Measurements from ENCODE around the gene MCHR1.

DNA sequence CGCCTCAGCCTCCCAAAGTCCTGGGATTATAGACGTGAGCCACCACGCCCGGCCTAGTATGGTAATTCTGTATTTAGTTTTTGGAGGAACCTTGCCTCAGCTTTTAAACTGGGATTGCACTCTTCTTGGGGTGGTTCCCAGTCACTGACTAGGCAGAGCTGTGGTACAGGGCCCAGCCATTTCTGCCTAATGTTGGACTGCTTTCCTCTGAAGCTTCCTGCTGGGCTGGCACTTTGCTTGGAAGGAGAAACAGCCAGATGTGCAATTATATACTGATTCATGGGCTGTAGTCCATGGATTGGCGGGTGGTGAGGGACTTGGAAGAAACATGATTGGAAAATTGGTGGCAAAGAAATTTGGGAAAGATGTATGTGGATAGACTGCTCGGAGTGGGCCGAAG is 17.6 kb upstream of the MCHR1 start:
- TF ChIP-seq, protein P1, sequence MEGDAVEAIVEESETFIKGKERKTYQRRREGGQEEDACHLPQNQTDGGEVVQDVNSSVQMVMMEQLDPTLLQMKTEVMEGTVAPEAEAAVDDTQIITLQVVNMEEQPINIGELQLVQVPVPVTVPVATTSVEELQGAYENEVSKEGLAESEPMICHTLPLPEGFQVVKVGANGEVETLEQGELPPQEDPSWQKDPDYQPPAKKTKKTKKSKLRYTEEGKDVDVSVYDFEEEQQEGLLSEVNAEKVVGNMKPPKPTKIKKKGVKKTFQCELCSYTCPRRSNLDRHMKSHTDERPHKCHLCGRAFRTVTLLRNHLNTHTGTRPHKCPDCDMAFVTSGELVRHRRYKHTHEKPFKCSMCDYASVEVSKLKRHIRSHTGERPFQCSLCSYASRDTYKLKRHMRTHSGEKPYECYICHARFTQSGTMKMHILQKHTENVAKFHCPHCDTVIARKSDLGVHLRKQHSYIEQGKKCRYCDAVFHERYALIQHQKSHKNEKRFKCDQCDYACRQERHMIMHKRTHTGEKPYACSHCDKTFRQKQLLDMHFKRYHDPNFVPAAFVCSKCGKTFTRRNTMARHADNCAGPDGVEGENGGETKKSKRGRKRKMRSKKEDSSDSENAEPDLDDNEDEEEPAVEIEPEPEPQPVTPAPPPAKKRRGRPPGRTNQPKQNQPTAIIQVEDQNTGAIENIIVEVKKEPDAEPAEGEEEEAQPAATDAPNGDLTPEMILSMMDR (IDR thresholded peaks at IDR 0.05) = no peak
- TF ChIP-seq EZH2 (IDR thresholded peaks at IDR 0.05) = no peak
